SJSA1 (cell line): ENCODE data around the gene CARD9. TPM values are rescaled to one million over a fixed set of nuclear protein-coding genes. Genes with fewer than 3 reads are reported as not detected.
"Not testable (repeated sequence)": the region's sequence is repeated elsewhere in the genome, so short reads cannot be mapped to it uniquely, and the experiment has no call there.

Experiments
- DNase-seq, 2 experiments: peaks; one replicate each; pipeline ENCODE4 v3.0.0-alpha.2; 2015 to 2020; ENCODE audit warnings: low spot score in 2 of 2, low read depth in 1 of 2
- H3K27ac ChIP-seq: fragments of 250-450 bp; sonication (Bioruptor Pico); 2 replicates; pipeline ENCODE4 v1.5.1; 2020; ENCODE audit warnings: mild to moderate bottlenecking, moderate library complexity
- H3K27me3 ChIP-seq: fragments of 250-450 bp; sonication (Bioruptor Pico); replicated peaks from 2 replicates; pipeline ENCODE4 v1.5.1; 2020; ENCODE audit warnings: mild to moderate bottlenecking, moderate library complexity
- H3K36me3 ChIP-seq: fragments of 250-450 bp; sonication (Bioruptor Pico); 2 replicates; pipeline ENCODE4 v1.5.1; 2020; ENCODE audit warnings: mild to moderate bottlenecking
- H3K4me1 ChIP-seq: fragments of 250-450 bp; sonication (Bioruptor Pico); replicated peaks from 2 replicates; pipeline ENCODE4 v1.6.1; 2021; ENCODE audit warnings: mild to moderate bottlenecking
- H3K4me3 ChIP-seq: fragments of 250-450 bp; sonication (Bioruptor Pico); 2 replicates; pipeline ENCODE4 v1.5.1; 2020; ENCODE audit warnings: mild to moderate bottlenecking
- H3K9me3 ChIP-seq: fragments of 250-450 bp; sonication (Bioruptor Pico); replicated peaks from 2 replicates; pipeline ENCODE4 v1.5.1; 2020; ENCODE audit warnings: mild to moderate bottlenecking
- total RNA-seq: library from RNA; depleted of rRNA; stranded (reverse); fragments of >200 nt; shearing (Covaris generic); gene quantifications from 2 replicates; pipeline ENCODE4 v1.2.3, GENCODE V29; 2014

The CARD9 gene
- total RNA-seq, 1 experiment from 2014 or later: 0.32 TPM

- peaks cover 56% of the 10 kb centered on the region for H3K36me3 ChIP-seq
- not testable (repeated sequence) for H3K27ac ChIP-seq, DNase-seq, H3K4me3 ChIP-seq, H3K9me3 ChIP-seq, H3K27me3 ChIP-seq
- H3K4me1 ChIP-seq: peaks cover 23% of the 10 kb centered on the region
Observed at GRCh38 chr9:136407061-136407460, 33.6 kb upstream of the CARD9 start.

- H3K27ac ChIP-seq, H3K27me3 ChIP-seq, DNase-seq, H3K4me3 ChIP-seq, H3K9me3 ChIP-seq: not testable (repeated sequence)
- peaks cover 12% of the 10 kb centered on the region for H3K4me1 ChIP-seq
- H3K36me3 ChIP-seq: peaks cover 54% of the 10 kb centered on the region
Observed at GRCh38 chr9:136405904-136406303, 32.4 kb upstream of the CARD9 start.

GRCh38 chr9:136405481-136405880 lies 32.0 kb upstream of the CARD9 start:
- H3K27me3 ChIP-seq: no peaks in the 10 kb centered on the region
- H3K27ac ChIP-seq: no peak overlapping the region
- H3K9me3 ChIP-seq: no peaks in the 10 kb centered on the region
- H3K4me1 ChIP-seq: peaks cover 11% of the 10 kb centered on the region
- no peak overlapping the region for H3K4me3 ChIP-seq
- no peak for DNase-seq
- peaks cover 50% of the 10 kb centered on the region for H3K36me3 ChIP-seq

GRCh38 chr9:136404801-136405136 lies 31.3 kb upstream of the CARD9 start:
- no peaks in the 10 kb centered on the region for H3K9me3 ChIP-seq
- no peaks in the 10 kb centered on the region for H3K27me3 ChIP-seq
- peaks cover 54% of the 10 kb centered on the region for H3K36me3 ChIP-seq
- no peak for DNase-seq
- no peak overlapping the region for H3K4me3 ChIP-seq
- no peak overlapping the region for H3K27ac ChIP-seq
- peaks cover 14% of the 10 kb centered on the region for H3K4me1 ChIP-seq

GRCh38 chr9:136403915-136404800 lies 30.7 kb upstream of the CARD9 start:
- Histone ChIP-seq H3K36me3 (peaks cover 59% of the 10 kb centered on the region), H3K9me3 (no peaks in the 10 kb centered on the region), H3K4me3 (no peak overlapping the region), H3K27ac (no peak overlapping the region), H3K4me1 (peaks cover 15% of the 10 kb centered on the region), H3K27me3 (no peaks in the 10 kb centered on the region)
- DNase-seq: no peak

- peaks cover 21% of the 10 kb centered on the region for H3K4me1 ChIP-seq
- H3K27ac ChIP-seq: no peak overlapping the region
- H3K9me3 ChIP-seq: no peaks in the 10 kb centered on the region
- no peak overlapping the region for H3K4me3 ChIP-seq
- no peaks in the 10 kb centered on the region for H3K27me3 ChIP-seq
- peaks cover 58% of the 10 kb centered on the region for H3K36me3 ChIP-seq
- no peak for DNase-seq
Observed at GRCh38 chr9:136403538-136403914, 30.1 kb upstream of the CARD9 start.

- Histone ChIP-seq H3K27me3 (no peaks in the 10 kb centered on the region), H3K9me3 (no peaks in the 10 kb centered on the region), H3K4me3 (no peak overlapping the region), H3K4me1 (peaks cover 21% of the 10 kb centered on the region), H3K36me3 (peaks cover 57% of the 10 kb centered on the region), H3K27ac (no peak overlapping the region)
- DNase-seq: no peak
Observed at GRCh38 chr9:136402067-136402466, 28.6 kb upstream of the CARD9 start.

GRCh38 chr9:136401173-136401922 lies 27.9 kb upstream of the CARD9 start:
- no peaks in the 10 kb centered on the region for H3K9me3 ChIP-seq
- H3K27ac ChIP-seq: no peak overlapping the region
- DNase-seq: no peak
- H3K36me3 ChIP-seq: peaks cover 59% of the 10 kb centered on the region
- peaks cover 21% of the 10 kb centered on the region for H3K4me1 ChIP-seq
- H3K27me3 ChIP-seq: no peaks in the 10 kb centered on the region
- no peak overlapping the region for H3K4me3 ChIP-seq

GRCh38 chr9:136400038-136400834 lies 26.8 kb upstream of the CARD9 start, which contains the start of gene SNAPC4:
Gene SNAPC4, minus strand, starts transcription at chr9:136400170. Its CDS starts 1,742 bp downstream, at chr9:136398428.
- Histone ChIP-seq H3K27me3 (no peaks in the 10 kb centered on the region), H3K4me3 (peak within 1 kb of the TSS; percentile 97), H3K9me3 (no peaks in the 10 kb centered on the region), H3K36me3 (peaks cover 60% of the 10 kb centered on the region), H3K4me1 (peaks cover 21% of the 10 kb centered on the region), H3K27ac (no peak within 1 kb of the TSS; the same call in 1 of the 2 replicates)
- peak; percentile 77 for DNase-seq

GRCh38 chr9:136399176-136400037 lies 25.9 kb upstream of the CARD9 start:
- Histone ChIP-seq H3K27me3 (no peaks in the 10 kb centered on the region), H3K4me3 (peak overlapping the region; percentile 97), H3K9me3 (no peaks in the 10 kb centered on the region), H3K27ac (no peak overlapping the region; the same call in 1 of the 2 replicates), H3K4me1 (peaks cover 21% of the 10 kb centered on the region), H3K36me3 (peaks cover 60% of the 10 kb centered on the region)
- peak in 1 of 2 experiments; percentile 23 for DNase-seq

DNA sequence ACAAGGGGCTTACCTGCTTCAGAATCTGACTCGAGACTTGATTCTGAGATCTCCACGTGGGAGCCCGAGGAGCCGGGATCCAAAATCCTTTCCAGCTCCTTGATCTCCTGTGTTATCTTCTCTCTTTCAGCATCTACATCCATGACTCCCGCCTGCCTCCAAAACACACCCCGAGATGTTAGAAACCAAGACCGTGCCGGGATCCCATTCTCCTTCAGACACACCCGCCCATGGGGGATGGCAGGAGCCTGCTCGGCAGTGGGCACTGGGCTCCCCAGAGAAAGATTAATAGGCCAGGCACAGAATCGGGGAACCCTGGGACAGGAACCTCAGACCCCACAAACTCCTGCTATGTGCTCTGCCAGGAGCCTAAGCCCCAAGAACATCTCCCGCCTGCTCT lies 24.8 kb upstream of the CARD9 start:
- no peak for DNase-seq
- Histone ChIP-seq H3K4me3 (no peak overlapping the region), H3K4me1 (peaks cover 21% of the 10 kb centered on the region), H3K36me3 (peaks cover 58% of the 10 kb centered on the region), H3K9me3 (no peaks in the 10 kb centered on the region), H3K27me3 (no peaks in the 10 kb centered on the region), H3K27ac (no peak overlapping the region)

DNA sequence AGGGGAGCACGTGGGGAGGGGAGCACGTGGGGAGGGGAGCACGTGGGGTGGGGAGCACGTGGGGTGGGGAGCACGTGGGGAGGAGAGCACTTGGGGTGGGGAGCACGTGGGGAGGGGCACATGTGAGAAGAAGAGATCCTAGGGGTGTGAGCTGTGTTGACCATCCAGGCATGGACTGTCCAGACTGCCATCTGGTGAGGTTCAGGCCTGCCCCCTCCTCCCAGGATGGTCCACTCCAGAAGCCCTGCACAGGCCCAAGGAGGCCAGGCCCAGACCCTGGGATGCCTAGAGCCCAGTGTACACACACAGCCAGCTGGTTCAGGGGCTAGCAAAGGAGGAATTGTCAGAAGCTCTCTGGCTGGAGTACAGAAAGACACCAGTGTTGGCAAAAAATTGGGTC lies 24.2 kb upstream of the CARD9 start:
- no peaks in the 10 kb centered on the region for H3K9me3 ChIP-seq
- DNase-seq: no peak
- H3K36me3 ChIP-seq: peaks cover 64% of the 10 kb centered on the region
- H3K27ac ChIP-seq: no peak overlapping the region
- no peak overlapping the region for H3K4me3 ChIP-seq
- H3K4me1 ChIP-seq: peaks cover 21% of the 10 kb centered on the region
- no peaks in the 10 kb centered on the region for H3K27me3 ChIP-seq

- H3K27ac ChIP-seq: no peak overlapping the region
- H3K4me3 ChIP-seq: no peak overlapping the region
- H3K36me3 ChIP-seq: peaks cover 74% of the 10 kb centered on the region
- H3K9me3 ChIP-seq: no peaks in the 10 kb centered on the region
- H3K27me3 ChIP-seq: no peaks in the 10 kb centered on the region
- no peak for DNase-seq
- peaks cover 21% of the 10 kb centered on the region for H3K4me1 ChIP-seq
Observed at GRCh38 chr9:136396219-136396515, 22.7 kb upstream of the CARD9 start.
